PC-9 (cell line): Measurements from ENCODE around the gene FBXO7. TPM values are rescaled to one million over a fixed set of nuclear protein-coding genes. Genes with fewer than 3 reads are reported as not detected.

ENCODE experiments used
- Bru-seq: library from RNA; stranded (reverse); fragments of 400-500 nt; gene quantifications from one replicate; lab custom pipeline; 2021; lab: Mats Ljungman, UMichigan
- BruChase-seq, 2 experiments: library from RNA; stranded (reverse); fragments of 400-500 nt; gene quantifications; one replicate each; lab custom pipeline; 2021; lab: Mats Ljungman, UMichigan
- BruUV-seq: library from RNA; stranded (reverse); fragments of 400-500 nt; replicated peaks from 2 replicates; lab custom pipeline; 2021; lab: Mats Ljungman, UMichigan
- CTCF ChIA-PET: fragments of 300-600 bp; sonication (Branson Sonifier 250); formaldehyde crosslinking; loops from one replicate; lab custom pipeline; 2022; ENCODE audit warnings: antibody characterized with exemption; lab: Charles Lee
- POLR2A ChIA-PET: fragments of 300-600 bp; sonication (Branson Sonifier 250); formaldehyde crosslinking; loops from one replicate; lab custom pipeline; 2022; ENCODE audit warnings: antibody characterized with exemption; ENCODE audit not compliant: unreplicated experiment; lab: Charles Lee
- DNase-seq, 2 experiments: peaks; one replicate each; pipeline versions ENCODE4 v3.0.0 to v3.0.0-alpha.2; 2015 to 2022; ENCODE audit warnings: mixed read lengths in 1 of 2
- H2AFZ ChIP-seq: fragments of 200-600 bp; sonication (generic); 2 replicates; pipeline ENCODE4 v1.8.1; 2017; ENCODE audit warnings: antibody characterized with exemption
- H3F3A ChIP-seq: fragments of 200-600 bp; sonication (generic); 2 replicates; pipeline ENCODE4 v1.8.1; 2017; ENCODE audit warnings: antibody characterized with exemption, mild to moderate bottlenecking, low read depth; ENCODE audit not compliant: insufficient read depth
- H3K27ac ChIP-seq: fragments of 200-600 bp; sonication (generic); 2 replicates; pipeline ENCODE4 v1.6.1; 2016; ENCODE audit warnings: mixed run types
- H3K27me3 ChIP-seq: fragments of 200-600 bp; sonication (generic); 2 replicates; pipeline ENCODE4 v1.6.1; 2016; ENCODE audit warnings: low read depth, mixed run types; ENCODE audit not compliant: insufficient read depth
- H3K36me3 ChIP-seq: fragments of 200-600 bp; sonication (generic); 2 replicates; pipeline ENCODE4 v1.6.1; 2016; ENCODE audit warnings: low read depth, mixed run types
- H3K4me1 ChIP-seq: fragments of 200-600 bp; sonication (generic); replicated peaks from 2 replicates; pipeline ENCODE4 v1.6.1; 2016; ENCODE audit warnings: mixed run types; ENCODE audit not compliant: insufficient read depth
- H3K4me2 ChIP-seq: fragments of 200-600 bp; sonication (generic); 2 replicates; pipeline ENCODE4 v1.6.1; 2017; ENCODE audit warnings: mixed run types
- H3K4me3 ChIP-seq: fragments of 200-600 bp; sonication (generic); 2 replicates; pipeline ENCODE4 v1.6.1; 2016; ENCODE audit warnings: mixed run types
- H3K79me2 ChIP-seq: fragments of 200-600 bp; sonication (generic); 2 replicates; pipeline ENCODE4 v1.6.1; 2017; ENCODE audit warnings: low read depth, mixed run types
- H3K9me2 ChIP-seq: fragments of 200-600 bp; sonication (generic); 2 replicates; pipeline ENCODE4 v1.8.1; 2017; ENCODE audit warnings: mild to moderate bottlenecking; ENCODE audit not compliant: insufficient read depth
- H3K9me3 ChIP-seq: fragments of 200-600 bp; sonication (generic); 2 replicates; pipeline ENCODE4 v1.8.1; 2016; ENCODE audit warnings: low read depth; ENCODE audit not compliant: insufficient read depth
- H4K20me1 ChIP-seq: fragments of 200-600 bp; sonication (generic); 2 replicates; pipeline ENCODE4 v1.8.1; 2017; ENCODE audit not compliant: insufficient read depth
- EZH2 ChIP-seq: fragments of 200-600 bp; sonication (generic); IDR thresholded peaks from 2 replicates; pipeline ENCODE4 v1.8.0; 2017; ENCODE audit warnings: antibody characterized with exemption, low read depth
- intact Hi-C: fragments of 100-400 bp; cut with micrococcal nuclease; formaldehyde crosslinking; loops from one replicate; pipeline ENCODE4 v1.10.0; 2022; ENCODE audit not compliant: unreplicated experiment
- long read RNA-seq: library from polyadenylated mRNA; stranded (forward); transcript quantifications from one replicate; pipeline ENCODE4 v2.0.0, GENCODE V29; 2022
- total RNA-seq: library from RNA; stranded (reverse); gene quantifications from 2 replicates; pipeline ENCODE4 v1.2.3, GENCODE V29; 2021
- TF ChIP-seq, protein P1 (sequence below): fragments of 200-600 bp; sonication (generic); conservative IDR thresholded peaks from 2 replicates; pipeline ENCODE4 v1.6.1; 2017; ENCODE audit warnings: mixed run types, antibody characterized with exemption, mild to moderate bottlenecking, moderate library complexity

The FBXO7 gene
- 76.0 and 81.9 TPM in 2 replicates for total RNA-seq
- percentile 92 among the genes with signal in this experiment for Bru-seq, nascent RNA
- BruChase-seq, experiment 1, labeled RNA remaining after a 2-hour chase, result percentile 91 among the genes with signal in this experiment
- BruChase-seq, experiment 2, labeled RNA remaining after a 6-hour chase, result percentile 91 among the genes with signal in this experiment
- long read RNA-seq, transcript FBXO7-201 (9 exons, 2,195 nt), result major isoform, 155 of 220 reads
- long read RNA-seq, transcript FBXO7-202 (9 exons, 1,888 nt), result minor isoform, 17 of 220 reads
- long read RNA-seq, transcript FBXO7-206 (9 exons, 1,535 nt), result minor isoform, 13 of 220 reads
- long read RNA-seq, transcript FBXO7-204 (9 exons, 1,921 nt), result minor isoform, 16 of 220 reads
- long read RNA-seq, partial matches to known transcripts, result 8 of 220 reads
- long read RNA-seq, other reads (novel, unspliced or antisense), result 10 of 220 reads

DNA sequence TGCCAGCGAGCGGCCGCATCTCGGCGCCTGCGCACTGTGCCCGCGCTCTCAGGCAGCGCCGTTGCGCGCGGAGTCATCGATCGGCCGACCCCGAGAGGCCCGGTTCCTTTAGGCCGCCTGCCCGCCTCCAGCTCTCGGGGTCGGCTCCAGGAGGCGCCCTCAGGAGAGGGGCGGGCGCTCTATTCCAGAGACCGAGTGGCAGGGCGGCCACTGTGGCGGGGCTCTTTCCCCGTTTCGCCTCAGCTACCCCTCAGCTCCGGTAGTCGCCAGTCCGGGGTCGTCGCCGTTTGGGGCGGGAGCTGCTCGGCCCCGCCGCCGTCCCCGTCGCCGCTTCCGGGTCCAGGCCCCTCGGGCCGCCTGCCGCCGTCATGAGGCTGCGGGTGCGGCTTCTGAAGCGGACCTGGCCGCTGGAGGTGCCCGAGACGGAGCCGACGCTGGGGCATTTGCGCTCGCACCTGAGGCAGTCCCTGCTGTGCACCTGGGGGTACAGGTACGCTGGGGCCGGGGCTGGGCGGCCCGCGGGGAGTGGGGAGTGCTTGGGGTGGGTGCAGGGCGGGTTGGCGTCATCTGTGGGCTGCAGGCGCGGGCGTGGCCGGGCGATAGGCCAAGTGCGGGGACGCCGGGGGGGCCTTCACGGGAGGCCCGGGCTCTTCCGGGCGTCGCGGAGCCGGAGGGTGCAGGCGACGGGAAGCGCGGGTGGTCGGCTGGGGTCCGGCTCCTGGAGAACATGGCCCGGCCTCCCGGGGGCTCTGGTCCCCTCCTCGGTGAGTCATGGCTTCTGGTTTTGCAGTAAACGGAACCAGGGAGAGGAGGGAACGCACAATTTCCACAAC, at the start of gene FBXO7:
Gene FBXO7 (plus strand): TSS at position 177 of the 833 bp plus-strand sequence. CDS start 192 bp downstream, at position 369.
- Histone ChIP-seq H3K4me2 (peak within 1 kb of the TSS; percentile 84), H3K79me2 (peaks cover 56% of the 10 kb centered on the region), H3F3A (peaks cover 19% of the 10 kb centered on the region), H3K27ac (peak within 1 kb of the TSS; percentile 81), H3K9me2 (no peaks in the 10 kb centered on the region), H3K9me3 (no peaks in the 10 kb centered on the region), H3K36me3 (peaks cover 3% of the 10 kb centered on the region), H4K20me1 (peaks cover 34% of the 10 kb centered on the region), H2AFZ (peak within 1 kb of the TSS; percentile 82), H3K27me3 (no peaks in the 10 kb centered on the region), H3K4me1 (peaks cover 40% of the 10 kb centered on the region), H3K4me3 (peak within 1 kb of the TSS; percentile 77)
- intact Hi-C loops, result loop anchor here (5.0 to 10.0 kb wide), 3 partner anchors 270 to 512 kb away; partner anchors contain the start of gene RFPL2
- ChIA-PET CTCF (interaction anchor here (0.6 kb wide), 1 partner anchor 488 kb away, joined by 6 read pairs; no protein-coding TSS in a partner anchor), POLR2A (interaction anchor here (0.5 to 0.7 kb wide), 4 partner anchors 35 to 494 kb away, joined by 3 to 4 read pairs (median 3); no protein-coding TSS in a partner anchor)
- DNase-seq, result peak; percentile 71 to 90
- BruUV-seq, result no TSS peak
- TF ChIP-seq EZH2, result no peak
- TF ChIP-seq, protein P1, sequence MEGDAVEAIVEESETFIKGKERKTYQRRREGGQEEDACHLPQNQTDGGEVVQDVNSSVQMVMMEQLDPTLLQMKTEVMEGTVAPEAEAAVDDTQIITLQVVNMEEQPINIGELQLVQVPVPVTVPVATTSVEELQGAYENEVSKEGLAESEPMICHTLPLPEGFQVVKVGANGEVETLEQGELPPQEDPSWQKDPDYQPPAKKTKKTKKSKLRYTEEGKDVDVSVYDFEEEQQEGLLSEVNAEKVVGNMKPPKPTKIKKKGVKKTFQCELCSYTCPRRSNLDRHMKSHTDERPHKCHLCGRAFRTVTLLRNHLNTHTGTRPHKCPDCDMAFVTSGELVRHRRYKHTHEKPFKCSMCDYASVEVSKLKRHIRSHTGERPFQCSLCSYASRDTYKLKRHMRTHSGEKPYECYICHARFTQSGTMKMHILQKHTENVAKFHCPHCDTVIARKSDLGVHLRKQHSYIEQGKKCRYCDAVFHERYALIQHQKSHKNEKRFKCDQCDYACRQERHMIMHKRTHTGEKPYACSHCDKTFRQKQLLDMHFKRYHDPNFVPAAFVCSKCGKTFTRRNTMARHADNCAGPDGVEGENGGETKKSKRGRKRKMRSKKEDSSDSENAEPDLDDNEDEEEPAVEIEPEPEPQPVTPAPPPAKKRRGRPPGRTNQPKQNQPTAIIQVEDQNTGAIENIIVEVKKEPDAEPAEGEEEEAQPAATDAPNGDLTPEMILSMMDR, result peak; percentile 59

DNA sequence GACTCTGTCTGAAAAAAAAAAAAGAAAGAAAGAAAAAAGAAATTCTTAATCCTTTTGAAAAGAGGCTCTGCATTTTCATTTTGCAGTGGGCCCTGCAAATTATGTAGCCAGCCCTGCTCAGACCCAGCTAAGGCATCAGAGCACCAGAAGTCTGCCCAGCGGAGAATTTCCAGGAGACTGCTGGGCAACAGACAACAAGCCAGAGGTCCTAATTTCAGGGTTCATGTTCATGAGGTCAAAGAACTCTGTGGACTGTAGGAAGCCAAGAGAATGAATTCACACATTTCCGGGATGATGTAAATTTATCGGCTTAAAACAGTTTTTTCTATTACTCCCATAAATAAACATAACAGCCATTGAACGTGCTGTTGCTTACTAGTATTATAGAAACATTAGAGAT, 47.7 kb upstream of the FBXO7 start:
- CTCF ChIA-PET, result interaction anchor here (1.1 kb wide), 1 partner anchor 11 kb away, joined by 11 read pairs; no protein-coding TSS in a partner anchor
- Histone ChIP-seq H3K4me3 (no peak overlapping the region), H3K36me3 (no peaks in the 10 kb centered on the region), H3K4me2 (no peak overlapping the region), H3K27me3 (peaks cover 60% of the 10 kb centered on the region), H3K79me2 (no peaks in the 10 kb centered on the region), H3K27ac (no peak overlapping the region), H3K4me1 (no peaks in the 10 kb centered on the region), H4K20me1 (no peaks in the 10 kb centered on the region), H3K9me3 (no peaks in the 10 kb centered on the region), H3F3A (no peaks in the 10 kb centered on the region), H2AFZ (no peak overlapping the region), H3K9me2 (no peaks in the 10 kb centered on the region)
- POLR2A ChIA-PET, result interaction anchor here (0.6 kb wide), 1 partner anchor 476 kb away, joined by 7 read pairs; no protein-coding TSS in a partner anchor
- BruUV-seq, result no TSS peak
- no peak for DNase-seq
- TF ChIP-seq, protein P1, result no peak
- no peak for TF ChIP-seq EZH2
- intact Hi-C loops, result no loop called here

DNA sequence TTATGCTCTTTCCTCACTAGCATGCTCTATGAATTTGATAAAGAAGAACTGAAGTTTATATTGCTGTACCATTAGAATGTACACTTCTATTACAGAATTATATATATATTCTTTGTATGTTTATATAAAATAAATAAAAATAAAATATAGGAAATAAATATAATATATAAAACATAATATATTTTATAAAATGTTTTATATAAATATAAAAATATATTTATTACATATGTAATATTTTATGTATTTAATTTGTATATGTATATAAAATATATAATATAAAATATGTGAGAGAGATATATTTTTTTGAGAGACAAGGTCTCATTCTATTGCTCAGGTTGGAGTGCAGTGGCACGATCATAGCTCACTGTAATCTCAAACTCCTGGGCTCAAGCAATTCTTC, 44.3 kb upstream of the FBXO7 start:
- CTCF ChIA-PET, result no interaction called here
- POLR2A ChIA-PET, result no interaction called here

More for the DNA sequence above, 44.3 kb upstream of the FBXO7 start:
- DNase-seq, result no peak
- TF ChIP-seq, protein P1, result no peak
- TF ChIP-seq EZH2, result no peak
- Histone ChIP-seq H3K36me3 (no peaks in the 10 kb centered on the region), H3K4me1 (no peaks in the 10 kb centered on the region), H3K79me2 (no peaks in the 10 kb centered on the region), H3K27me3 (peaks cover 49% of the 10 kb centered on the region), H3K4me3 (no peak overlapping the region), H3K9me3 (no peaks in the 10 kb centered on the region), H4K20me1 (no peaks in the 10 kb centered on the region), H3K4me2 (no peak overlapping the region), H2AFZ (no peak overlapping the region), H3F3A (no peaks in the 10 kb centered on the region), H3K9me2 (no peaks in the 10 kb centered on the region), H3K27ac (no peak overlapping the region)
- BruUV-seq, result no TSS peak
- intact Hi-C loops, result no loop called here
